Brain microvascular endothelial cell (primary cell): ENCODE measurements around the gene C4orf54.

ENCODE experiments used
- DNase-seq: peaks from one replicate; pipeline ENCODE4 v3.0.0-alpha.2; 2020
- H3K27ac ChIP-seq: fragments of 250-450 bp; sonication (Bioruptor Pico); 2 replicates; pipeline ENCODE4 v1.5.1; 2020; ENCODE audit warnings: mild to moderate bottlenecking, moderate library complexity
- H3K27me3 ChIP-seq: fragments of 250-450 bp; sonication (Bioruptor Pico); replicated peaks from 2 replicates; pipeline ENCODE4 v1.5.1; 2020; ENCODE audit warnings: mild to moderate bottlenecking
- H3K36me3 ChIP-seq: fragments of 250-450 bp; sonication (Bioruptor Pico); replicated peaks from 2 replicates; pipeline ENCODE4 v1.5.1; 2020; ENCODE audit warnings: mild to moderate bottlenecking
- H3K4me3 ChIP-seq: 2 replicates; pipeline ENCODE4 v1.5.1; 2011; ENCODE audit warnings: low read depth, mild to moderate bottlenecking, control low read depth, low read length, moderate library complexity
- in situ Hi-C: cut with HindIII; loops from 2 replicates; pipeline ENCODE4 v1.10.0; 2017; ENCODE audit warnings: low sequenced_read_pairs, low pct_ligation_motif_present
- TF ChIP-seq, protein P1 (sequence below): IDR thresholded peaks from 2 replicates; pipeline ENCODE4 v1.5.1; 2011; ENCODE audit warnings: low read depth, mild to moderate bottlenecking, moderate library complexity, low read length, control low read depth, inconsistent platforms; ENCODE audit errors: missing control alignments

C4orf54 gene

DNA sequence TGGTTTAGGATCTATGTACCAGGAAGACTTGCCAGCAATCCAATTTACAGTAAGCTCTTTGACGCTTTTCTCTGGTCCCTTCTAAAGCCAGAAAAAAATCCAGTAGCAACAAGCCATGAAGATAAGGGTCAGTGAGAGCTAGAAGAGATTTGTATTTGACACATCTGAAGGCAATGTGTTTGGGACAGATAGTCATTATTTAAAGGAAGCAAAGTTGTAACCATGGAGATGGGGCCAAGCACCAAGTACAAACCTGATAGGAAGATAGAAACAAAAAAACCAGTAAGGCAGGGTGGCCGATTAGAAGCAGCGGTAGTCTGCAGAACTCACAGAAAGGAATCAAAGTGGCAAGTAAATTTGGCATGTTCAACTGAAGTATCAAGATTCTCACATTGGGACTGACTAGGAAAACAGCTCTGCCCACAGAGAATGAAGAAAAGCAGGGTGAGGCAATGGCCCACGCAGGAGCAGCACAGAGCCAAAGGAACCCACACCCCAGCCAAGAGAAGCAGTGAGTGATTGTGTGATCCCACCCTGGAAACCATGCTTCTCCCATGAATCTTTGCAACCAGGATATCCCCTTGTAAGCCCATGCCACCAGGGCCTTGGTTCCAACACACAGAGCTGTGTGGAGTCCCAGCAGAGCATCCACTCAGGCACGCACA lies 12.9 kb upstream of the C4orf54 start:
- TF ChIP-seq, protein P1, sequence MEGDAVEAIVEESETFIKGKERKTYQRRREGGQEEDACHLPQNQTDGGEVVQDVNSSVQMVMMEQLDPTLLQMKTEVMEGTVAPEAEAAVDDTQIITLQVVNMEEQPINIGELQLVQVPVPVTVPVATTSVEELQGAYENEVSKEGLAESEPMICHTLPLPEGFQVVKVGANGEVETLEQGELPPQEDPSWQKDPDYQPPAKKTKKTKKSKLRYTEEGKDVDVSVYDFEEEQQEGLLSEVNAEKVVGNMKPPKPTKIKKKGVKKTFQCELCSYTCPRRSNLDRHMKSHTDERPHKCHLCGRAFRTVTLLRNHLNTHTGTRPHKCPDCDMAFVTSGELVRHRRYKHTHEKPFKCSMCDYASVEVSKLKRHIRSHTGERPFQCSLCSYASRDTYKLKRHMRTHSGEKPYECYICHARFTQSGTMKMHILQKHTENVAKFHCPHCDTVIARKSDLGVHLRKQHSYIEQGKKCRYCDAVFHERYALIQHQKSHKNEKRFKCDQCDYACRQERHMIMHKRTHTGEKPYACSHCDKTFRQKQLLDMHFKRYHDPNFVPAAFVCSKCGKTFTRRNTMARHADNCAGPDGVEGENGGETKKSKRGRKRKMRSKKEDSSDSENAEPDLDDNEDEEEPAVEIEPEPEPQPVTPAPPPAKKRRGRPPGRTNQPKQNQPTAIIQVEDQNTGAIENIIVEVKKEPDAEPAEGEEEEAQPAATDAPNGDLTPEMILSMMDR, result no peak
- in situ Hi-C loops, result no loop called here

DNA sequence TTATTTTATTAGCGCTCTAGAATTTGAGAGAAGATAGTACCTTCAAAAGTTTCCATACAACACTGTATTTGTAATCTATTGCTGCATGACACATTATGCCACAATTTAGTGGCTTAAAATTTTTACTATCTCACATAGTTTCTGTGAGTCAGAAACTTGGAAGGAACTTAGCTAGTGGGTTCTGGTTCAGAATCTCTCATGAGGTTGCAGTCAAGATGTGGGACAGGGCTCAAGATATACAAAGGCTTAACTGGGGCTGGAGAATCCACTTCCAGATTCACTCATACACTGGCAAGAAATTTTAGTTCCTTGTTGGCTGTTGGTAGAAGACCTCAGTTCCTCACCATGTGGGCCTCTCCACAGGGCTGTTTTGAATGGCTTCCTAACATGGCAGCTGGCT lies 11.5 kb upstream of the C4orf54 start:
- no peak overlapping the region for H3K4me3 ChIP-seq
- DNase-seq, result no peak
- in situ Hi-C loops, result no loop called here
- TF ChIP-seq, protein P1, result no peak
- no peaks in the 10 kb centered on the region for H3K36me3 ChIP-seq
- H3K27ac ChIP-seq, result no peak overlapping the region
- H3K27me3 ChIP-seq, result no peaks in the 10 kb centered on the region

More for the DNA sequence above, 12.9 kb upstream of the C4orf54 start:
- DNase-seq, result no peak
- Histone ChIP-seq H3K36me3 (no peaks in the 10 kb centered on the region), H3K27ac (no peak overlapping the region), H3K27me3 (no peaks in the 10 kb centered on the region), H3K4me3 (no peak overlapping the region)

DNA sequence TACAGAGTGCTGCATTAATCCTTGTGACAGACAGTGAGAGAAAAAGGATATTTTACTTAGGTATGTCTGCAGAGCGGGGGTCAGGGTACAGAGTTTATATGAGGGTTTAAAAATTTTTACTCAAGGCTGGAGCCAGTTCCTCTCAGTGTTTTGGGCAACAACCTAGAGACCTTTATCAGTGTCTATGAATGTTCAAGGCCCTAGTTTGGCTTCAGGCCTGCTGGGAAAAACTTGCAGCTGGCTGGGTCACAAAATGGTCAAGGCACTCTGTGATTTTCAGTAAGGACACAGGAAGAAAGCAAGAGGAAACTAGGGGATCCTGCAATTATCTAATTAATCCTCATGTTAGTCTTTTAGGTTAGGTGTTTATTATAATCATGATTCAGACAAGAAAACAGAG lies 10.8 kb upstream of the C4orf54 start:
- no peaks in the 10 kb centered on the region for H3K27me3 ChIP-seq
- H3K4me3 ChIP-seq, result no peak overlapping the region
- TF ChIP-seq, protein P1, result no peak
- H3K36me3 ChIP-seq, result no peaks in the 10 kb centered on the region
- DNase-seq, result no peak
- in situ Hi-C loops, result no loop called here
- H3K27ac ChIP-seq, result no peak overlapping the region

DNA sequence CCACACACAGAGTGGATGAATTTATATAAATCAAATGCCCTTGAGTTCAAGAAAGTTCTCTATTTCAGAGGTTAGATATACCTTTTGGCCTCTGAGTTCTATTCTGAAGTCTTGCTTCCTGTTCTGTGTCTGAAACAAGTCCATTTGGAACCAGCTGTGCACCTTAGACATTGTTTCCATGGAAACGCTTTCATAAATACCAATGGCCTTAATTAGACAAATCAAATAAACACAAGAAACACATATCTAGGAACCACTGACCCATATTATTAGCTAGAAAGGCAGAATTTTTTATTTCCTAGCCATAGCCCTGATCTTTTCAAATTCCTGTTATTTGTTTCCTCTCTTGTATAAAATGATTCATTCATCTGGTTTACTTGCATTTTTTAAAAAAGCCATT lies 8.4 kb upstream of the C4orf54 start:
- no peaks in the 10 kb centered on the region for H3K36me3 ChIP-seq
- in situ Hi-C loops, result no loop called here
- TF ChIP-seq, protein P1, result no peak
- DNase-seq, result no peak
- no peak overlapping the region for H3K4me3 ChIP-seq
- H3K27me3 ChIP-seq, result no peaks in the 10 kb centered on the region
- H3K27ac ChIP-seq, result no peak overlapping the region

DNA sequence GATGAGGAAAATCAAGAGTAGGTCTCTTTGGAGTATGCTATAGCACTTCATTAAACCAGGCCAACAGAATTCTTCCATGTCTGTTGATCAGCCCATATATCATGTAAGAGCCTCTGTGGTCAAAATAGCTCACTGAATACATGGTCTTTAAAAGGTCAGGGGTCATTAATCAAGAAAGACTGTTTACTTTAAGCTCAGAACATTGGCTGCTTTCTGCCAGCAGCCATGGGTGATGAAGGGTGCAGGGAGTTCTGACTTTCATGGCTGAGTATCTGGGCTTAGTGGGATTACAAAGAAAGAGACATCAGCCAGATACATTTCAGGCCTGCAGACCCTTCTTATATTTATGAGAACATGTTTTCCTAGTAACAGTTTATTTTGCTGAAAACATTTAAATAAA lies 7.1 kb upstream of the C4orf54 start:
- no peaks in the 10 kb centered on the region for H3K27me3 ChIP-seq
- TF ChIP-seq, protein P1, result no peak

DNA sequence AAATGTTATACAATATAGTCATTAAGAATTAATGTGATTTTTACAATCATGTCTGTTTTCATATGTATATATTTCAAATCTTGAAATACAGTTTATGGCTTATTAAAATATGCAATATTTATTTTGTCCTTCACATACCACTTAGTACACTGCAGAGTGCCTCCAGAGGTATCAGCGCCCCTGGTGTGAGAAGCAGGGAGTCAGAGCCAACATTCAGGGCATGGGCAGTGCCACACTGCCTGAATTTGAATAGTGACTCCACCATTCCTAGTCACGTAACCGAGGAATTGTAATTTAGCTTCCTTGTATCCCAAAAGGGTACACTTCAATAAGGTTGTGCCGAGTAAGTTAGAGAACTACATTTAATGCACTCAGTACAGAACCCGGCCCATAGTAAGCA lies 4.3 kb upstream of the C4orf54 start:
- Histone ChIP-seq H3K27me3 (no peaks in the 10 kb centered on the region), H3K4me3 (no peak overlapping the region), H3K27ac (no peak overlapping the region), H3K36me3 (no peaks in the 10 kb centered on the region)
- in situ Hi-C loops, result no loop called here
- DNase-seq, result no peak
- TF ChIP-seq, protein P1, result no peak

More for the DNA sequence above, 7.1 kb upstream of the C4orf54 start:
- DNase-seq, result no peak
- in situ Hi-C loops, result no loop called here
- Histone ChIP-seq H3K27ac (no peak overlapping the region), H3K4me3 (no peak overlapping the region), H3K36me3 (no peaks in the 10 kb centered on the region)
